Fibroblast of the aortic adventitia (primary cell): ENCODE data around the gene MYRIP. TPM values are rescaled to one million over a fixed set of nuclear protein-coding genes. Genes with fewer than 3 reads are reported as not detected.

Experiments used
- DNase-seq: peaks from one replicate; pipeline ENCODE4 v3.0.0-alpha.2; 2010; ENCODE audit warnings: low read depth
- H3K4me3 ChIP-seq: 2 replicates; pipeline ENCODE4 v1.5.1; 2011; ENCODE audit warnings: low read depth, mild to moderate bottlenecking, control low read depth, low read length, moderate library complexity
- CTCF ChIP-seq: IDR thresholded peaks from 2 replicates; pipeline ENCODE4 v1.5.1; 2011; ENCODE audit warnings: mild to moderate bottlenecking, low read length, control low read depth, inconsistent platforms; ENCODE audit not compliant: insufficient read depth
- small RNA-seq: library from RNA; depleted of rRNA; stranded (forward); fragments of <200 nt; gene quantifications from one replicate; pipeline ENCODE3, GENCODE V24; 2012
- total RNA-seq: library from RNA; depleted of rRNA; stranded (reverse); fragments of >200 nt; gene quantifications from 2 replicates; pipeline ENCODE4 v1.2.3, GENCODE V29; 2012; ENCODE audit warnings: low replicate concordance

Gene MYRIP
- total RNA-seq, 1 donor: 8.6 TPM

DNA sequence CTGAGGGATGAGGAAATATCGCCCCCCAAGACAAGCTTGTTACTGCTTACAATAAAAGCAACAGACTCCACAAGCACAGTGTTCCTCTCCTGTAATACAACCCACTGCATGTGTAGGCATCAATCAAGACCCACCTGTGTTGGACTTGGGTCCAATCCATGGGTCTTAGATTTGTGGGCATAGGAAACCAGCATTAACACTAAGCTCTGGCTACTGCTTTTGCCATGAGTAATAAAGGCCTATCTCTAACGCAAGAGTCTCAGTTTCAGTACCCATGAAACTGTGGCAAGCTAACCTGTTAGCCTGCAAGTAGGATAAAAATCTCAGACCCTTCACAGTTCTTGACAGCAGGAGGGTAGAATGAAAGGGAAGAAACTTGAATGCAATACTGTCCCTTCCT is 494.9 kb downstream of the MYRIP start:
- TF ChIP-seq CTCF: no peak
- DNase-seq: no peak
- no peak overlapping the region for H3K4me3 ChIP-seq

GRCh38 chr3:40306336-40306735 is 496.9 kb downstream of the MYRIP start:
- no peak for DNase-seq
- no peak overlapping the region for H3K4me3 ChIP-seq
- TF ChIP-seq CTCF: no peak

GRCh38 chr3:40307176-40307575 is 497.8 kb downstream of the MYRIP start:
- no peak for TF ChIP-seq CTCF
- no peak for DNase-seq
- no peak overlapping the region for H3K4me3 ChIP-seq

DNA sequence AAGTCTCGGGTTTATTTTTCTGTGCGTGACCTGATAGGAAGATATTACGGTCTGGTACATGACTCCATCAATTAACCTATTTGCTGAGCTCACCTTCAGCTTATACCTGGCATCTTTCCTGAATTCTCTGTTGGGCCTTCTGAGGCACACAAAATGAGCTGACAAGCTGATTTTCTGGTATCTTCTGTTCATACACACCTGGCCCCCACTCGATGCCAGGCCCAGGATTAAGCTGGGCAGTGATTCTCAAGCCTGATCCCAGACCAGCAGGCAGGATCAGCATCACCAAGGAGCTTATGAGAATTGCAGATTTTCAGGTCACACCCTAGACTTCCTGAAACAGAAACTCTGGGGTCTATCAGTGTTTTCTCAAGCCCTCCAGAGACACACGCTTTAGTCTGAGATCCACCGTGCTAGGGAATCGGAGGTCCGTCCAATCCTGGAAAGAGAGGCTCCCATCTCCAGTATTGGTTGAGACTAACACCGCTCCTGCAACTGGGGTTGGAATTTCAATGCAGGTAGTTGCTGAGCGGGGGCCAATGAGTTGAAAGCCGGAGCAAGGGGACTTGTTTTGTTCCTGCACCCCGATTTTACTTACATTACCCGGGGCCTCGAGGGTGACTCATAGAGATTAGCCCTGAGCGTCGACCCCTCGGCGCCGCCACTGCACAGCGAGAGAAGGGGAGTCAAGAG is 499.5 kb downstream of the MYRIP start:
- H3K4me3 ChIP-seq: peak overlapping the region; percentile 69
- DNase-seq: no peak
- no peak for TF ChIP-seq CTCF

GRCh38 chr3:40309418-40309924 is 500.1 kb downstream of the MYRIP start, which contains the start of gene EIF1B:
Gene EIF1B, plus strand, starts transcription at chr3:40309707. Its CDS starts 235 bp downstream, at chr3:40309942.
- H3K4me3 ChIP-seq: peak within 1 kb of the TSS; percentile 72
- peak; percentile 86 for TF ChIP-seq CTCF
- DNase-seq: peak; percentile 97

Small RNAs within 50 kb of the gene (small RNA-seq; reads per million reads assigned to genes)
- gene RF00264: not detected
- gene RN7SL411P: not detected
- gene RNU4-56P: not detected
